A673 (cell line): ENCODE results near the gene GOLM1. TPM values are rescaled to one million over a fixed set of nuclear protein-coding genes. Genes with fewer than 3 reads are reported as not detected.

Source experiments
- BruUV-seq: library from RNA; stranded (reverse); fragments of 400-500 nt; replicated peaks from 2 replicates; lab custom pipeline; 2021; lab: Mats Ljungman, UMichigan
- CTCF ChIA-PET: fragments of 300-600 bp; sonication (Branson Sonifier 250); formaldehyde crosslinking; loops from one replicate; lab custom pipeline; 2022; ENCODE audit warnings: antibody characterized with exemption; lab: Charles Lee
- POLR2A ChIA-PET: fragments of 300-600 bp; sonication (Branson Sonifier 250); formaldehyde crosslinking; loops from one replicate; lab custom pipeline; 2022; ENCODE audit warnings: antibody characterized with exemption; ENCODE audit not compliant: low non-redundant PET; lab: Charles Lee
- DNase-seq: peaks from one replicate; pipeline ENCODE4 v3.0.0-alpha.2; 2015; ENCODE audit warnings: low spot score
- H3K27ac ChIP-seq: fragments of 200-600 bp; sonication (generic); 2 replicates; pipeline ENCODE4 v1.5.1; 2016; ENCODE audit warnings: mixed run types, low read depth, mild to moderate bottlenecking, mixed read lengths, antibody characterized with exemption, low read length; ENCODE audit not compliant: poor library complexity, severe bottlenecking
- H3K27me3 ChIP-seq: fragments of 200-600 bp; sonication (generic); replicated peaks from 2 replicates; pipeline ENCODE4 v1.6.1; 2017; ENCODE audit warnings: mixed run types, low read depth, mild to moderate bottlenecking, mixed read lengths, antibody characterized with exemption, low read length; ENCODE audit not compliant: insufficient read depth, poor library complexity
- H3K36me3 ChIP-seq: fragments of 200-600 bp; sonication (generic); 2 replicates; pipeline ENCODE4 v1.6.1; 2016; ENCODE audit warnings: mixed run types, mild to moderate bottlenecking, mixed read lengths, antibody characterized with exemption, low read length; ENCODE audit not compliant: insufficient read depth, poor library complexity, severe bottlenecking
- H3K4me1 ChIP-seq: fragments of 200-600 bp; sonication (generic); 2 replicates; pipeline ENCODE4 v1.6.1; 2017; ENCODE audit warnings: mixed run types, mild to moderate bottlenecking, mixed read lengths, antibody characterized with exemption, low read length; ENCODE audit not compliant: insufficient read depth, poor library complexity, severe bottlenecking
- H3K4me3 ChIP-seq: fragments of 200-600 bp; sonication (generic); 2 replicates; pipeline ENCODE4 v1.5.1; 2016; ENCODE audit warnings: low read depth, mixed run types, mild to moderate bottlenecking, mixed read lengths, low read length; ENCODE audit not compliant: poor library complexity, severe bottlenecking
- H3K9me3 ChIP-seq: fragments of 200-600 bp; sonication (generic); 2 replicates; pipeline ENCODE4 v1.6.1; 2016; ENCODE audit warnings: mixed run types, low read depth, mild to moderate bottlenecking, mixed read lengths, antibody characterized with exemption, low read length; ENCODE audit not compliant: poor library complexity, severe bottlenecking
- EZH2 ChIP-seq: fragments of 200-600 bp; sonication (generic); IDR thresholded peaks from 2 replicates; pipeline ENCODE4 v1.6.1; 2017; ENCODE audit warnings: borderline replicate concordance, low read depth, mild to moderate bottlenecking, mixed read lengths, antibody characterized with exemption, low read length; ENCODE audit not compliant: poor library complexity, severe bottlenecking
- intact Hi-C: fragments of 100-400 bp; cut with micrococcal nuclease; formaldehyde crosslinking; loops from one replicate; pipeline ENCODE4 v1.10.0; 2022; ENCODE audit not compliant: unreplicated experiment
- total RNA-seq: library from RNA; stranded (reverse); gene quantifications from 2 replicates; pipeline ENCODE4 v1.2.3, GENCODE V29; 2021
- TF ChIP-seq, protein P1 (sequence below): fragments of 300-800, 200-600 bp; sonication (generic); conservative IDR thresholded peaks from 2 replicates; pipeline ENCODE4 v1.5.1; 2017; ENCODE audit warnings: low read depth, mild to moderate bottlenecking, antibody characterized with exemption, low read length, moderate library complexity, mixed read lengths

GOLM1 gene
- total RNA-seq, 1 experiment from 2014 or later, result 86.1 TPM

DNA sequence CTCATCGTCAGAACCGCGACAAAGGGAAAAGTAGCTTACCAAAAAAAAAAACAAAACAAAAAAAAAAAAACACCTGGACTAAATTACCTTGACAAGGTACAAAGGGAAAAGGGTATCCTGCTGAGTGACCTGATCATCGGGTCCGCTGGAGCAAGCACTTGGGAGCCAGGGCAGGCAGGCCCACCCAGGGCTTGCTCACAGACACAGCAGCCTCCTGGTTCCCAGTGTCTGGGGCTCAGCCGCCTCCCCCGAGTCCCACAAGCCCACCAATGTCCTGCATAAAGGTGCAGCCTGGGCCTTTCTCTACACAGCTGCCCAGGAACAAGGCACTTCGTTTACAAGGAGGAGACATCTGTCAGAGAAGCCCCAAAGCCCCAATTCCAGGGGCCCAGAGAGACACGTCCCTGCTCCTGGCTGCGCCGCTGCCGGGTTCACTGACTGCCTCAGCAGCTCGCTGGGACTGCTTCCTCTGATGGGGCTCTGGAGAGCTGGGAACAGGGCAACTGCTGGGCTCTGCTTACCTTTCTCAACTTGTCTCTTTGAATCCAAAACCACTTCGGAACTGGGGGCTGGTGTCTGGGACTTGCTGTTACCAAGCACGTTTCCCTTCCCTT, 63.4 kb downstream of the GOLM1 start:
- no peaks in the 10 kb centered on the region for H3K27me3 ChIP-seq
- H3K4me1 ChIP-seq, result no peaks in the 10 kb centered on the region
- BruUV-seq, result no TSS peak
- ChIA-PET POLR2A (no interaction called here), CTCF (no interaction called here)
- DNase-seq, result no peak
- no peak for TF ChIP-seq EZH2
- TF ChIP-seq, protein P1, sequence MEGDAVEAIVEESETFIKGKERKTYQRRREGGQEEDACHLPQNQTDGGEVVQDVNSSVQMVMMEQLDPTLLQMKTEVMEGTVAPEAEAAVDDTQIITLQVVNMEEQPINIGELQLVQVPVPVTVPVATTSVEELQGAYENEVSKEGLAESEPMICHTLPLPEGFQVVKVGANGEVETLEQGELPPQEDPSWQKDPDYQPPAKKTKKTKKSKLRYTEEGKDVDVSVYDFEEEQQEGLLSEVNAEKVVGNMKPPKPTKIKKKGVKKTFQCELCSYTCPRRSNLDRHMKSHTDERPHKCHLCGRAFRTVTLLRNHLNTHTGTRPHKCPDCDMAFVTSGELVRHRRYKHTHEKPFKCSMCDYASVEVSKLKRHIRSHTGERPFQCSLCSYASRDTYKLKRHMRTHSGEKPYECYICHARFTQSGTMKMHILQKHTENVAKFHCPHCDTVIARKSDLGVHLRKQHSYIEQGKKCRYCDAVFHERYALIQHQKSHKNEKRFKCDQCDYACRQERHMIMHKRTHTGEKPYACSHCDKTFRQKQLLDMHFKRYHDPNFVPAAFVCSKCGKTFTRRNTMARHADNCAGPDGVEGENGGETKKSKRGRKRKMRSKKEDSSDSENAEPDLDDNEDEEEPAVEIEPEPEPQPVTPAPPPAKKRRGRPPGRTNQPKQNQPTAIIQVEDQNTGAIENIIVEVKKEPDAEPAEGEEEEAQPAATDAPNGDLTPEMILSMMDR, result no peak
- H3K4me3 ChIP-seq, result no peak overlapping the region
- peaks cover 27% of the 10 kb centered on the region for H3K36me3 ChIP-seq
- H3K27ac ChIP-seq, result no peak overlapping the region
- intact Hi-C loops, result loop anchor here (10.0 kb wide), 1 partner anchor 199 kb away; no protein-coding TSS in a partner anchor
- H3K9me3 ChIP-seq, result no peaks in the 10 kb centered on the region

DNA sequence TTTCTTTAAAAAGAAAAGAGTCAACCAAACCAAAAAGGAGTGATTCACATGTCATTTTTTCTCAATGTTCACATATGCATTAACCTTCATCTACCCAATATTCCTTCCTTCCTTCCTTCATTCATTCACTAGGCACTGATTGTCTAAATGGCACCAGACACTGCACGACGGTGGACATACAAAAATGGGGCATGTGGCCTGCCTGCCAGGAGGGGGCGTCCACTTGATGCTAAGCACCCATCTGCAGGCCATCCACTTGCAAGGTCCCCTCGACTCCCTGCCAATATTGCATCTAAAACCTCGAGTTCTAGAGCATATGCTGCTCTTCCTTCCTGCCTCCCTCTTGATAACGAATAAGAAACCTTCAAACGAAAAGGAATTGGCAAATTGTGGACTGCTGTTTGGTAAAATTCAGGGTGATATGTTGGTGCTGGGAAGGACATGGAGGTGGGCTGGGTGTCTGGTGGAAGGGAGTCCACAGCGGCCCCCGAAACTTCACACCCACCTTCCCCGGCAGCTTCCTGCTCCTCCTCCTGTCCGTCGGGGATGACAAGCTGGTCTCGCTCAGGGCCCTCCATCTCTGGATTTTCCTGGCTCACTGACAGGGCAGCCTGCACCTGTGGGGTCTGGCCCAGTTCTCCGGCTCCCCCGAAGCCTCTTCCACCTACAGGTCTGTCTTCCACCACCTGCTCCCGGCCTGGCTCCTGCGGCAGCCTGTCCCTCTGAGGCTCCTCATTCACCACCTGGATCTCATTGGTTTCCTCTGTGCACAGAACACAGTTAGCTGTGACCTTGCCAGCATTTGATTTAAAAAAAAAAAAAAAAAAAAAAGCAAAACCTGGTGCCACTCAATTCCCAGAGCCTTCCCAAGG, 64.3 kb downstream of the GOLM1 start:
- TF ChIP-seq EZH2, result no peak
- TF ChIP-seq, protein P1, result peak; percentile 82
- ChIA-PET CTCF (no interaction called here), POLR2A (no interaction called here)
- no peak overlapping the region for H3K27ac ChIP-seq
- H3K9me3 ChIP-seq, result no peaks in the 10 kb centered on the region
- peak; percentile 71 for DNase-seq
- H3K27me3 ChIP-seq, result no peaks in the 10 kb centered on the region
- intact Hi-C loops, result loop anchor here (10.0 kb wide), 1 partner anchor 200 kb away; no protein-coding TSS in a partner anchor
- no peak overlapping the region for H3K4me3 ChIP-seq
- H3K4me1 ChIP-seq, result no peaks in the 10 kb centered on the region
- H3K36me3 ChIP-seq, result peaks cover 27% of the 10 kb centered on the region
- no TSS peak for BruUV-seq

DNA sequence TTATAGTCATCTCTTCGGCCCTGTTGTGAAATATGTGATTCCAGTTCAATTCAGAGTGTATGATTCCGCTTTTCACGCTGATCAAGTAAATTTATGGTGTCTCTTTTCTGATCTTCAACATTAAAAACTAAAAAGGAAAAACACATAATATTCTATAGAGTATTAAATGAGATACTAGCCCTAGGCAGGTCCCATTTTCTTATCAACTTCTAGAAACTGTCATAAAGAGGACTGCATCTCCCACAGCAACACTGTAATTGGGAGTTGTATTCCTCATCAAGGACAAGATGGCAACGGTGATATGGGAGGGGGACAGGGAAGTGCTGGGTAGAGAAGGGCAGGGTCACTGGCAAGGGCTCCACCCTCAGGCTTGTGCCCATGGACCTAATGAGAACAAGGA, 71.6 kb downstream of the GOLM1 start:
- ChIA-PET CTCF (no interaction called here), POLR2A (no interaction called here)
- no peak overlapping the region for H3K27ac ChIP-seq
- H3K4me3 ChIP-seq, result no peak overlapping the region
- DNase-seq, result no peak
- no peaks in the 10 kb centered on the region for H3K27me3 ChIP-seq
- no TSS peak for BruUV-seq
- no peaks in the 10 kb centered on the region for H3K9me3 ChIP-seq
- no peaks in the 10 kb centered on the region for H3K4me1 ChIP-seq
- TF ChIP-seq, protein P1, result no peak
- no peak for TF ChIP-seq EZH2
- peaks cover 36% of the 10 kb centered on the region for H3K36me3 ChIP-seq
- intact Hi-C loops, result no loop called here
